ENCODE measurements around the gene FSCN2. TPM values are rescaled to one million over a fixed set of nuclear protein-coding genes. Genes with fewer than 3 reads are reported as not detected.

Gene FSCN2
- total RNA-seq, 6 experiments from 2014 or later = 0.71 to 1.4 (median 0.99) TPM

GRCh38 chr17:81549031-81549557, 20.9 kb downstream of the FSCN2 start:
- Mint-ChIP-seq H3K27me3 (ENCODE audit: insufficient read depth) (peaks cover 8% of the 10 kb centered on the region), H3K9me3 (no peaks in the 10 kb centered on the region), H3K4me3 (no peak overlapping the region), H3K27ac (no peak overlapping the region), H3K4me1 (ENCODE audit: low read depth) (peaks cover 28% of the 10 kb centered on the region), H3K36me3 (ENCODE audit: low read depth) (peaks cover 18% of the 10 kb centered on the region)
- no peak for DNase-seq
- TF ChIP-seq CTCF (IDR thresholded peaks at IDR 0.05) = no peak

GRCh38 chr17:81549826-81550225, 21.6 kb downstream of the FSCN2 start:
- no peak for DNase-seq
- H3K9me3 Mint-ChIP-seq = no peaks in the 10 kb centered on the region
- H3K36me3 Mint-ChIP-seq (ENCODE audit: low read depth) = peaks cover 18% of the 10 kb centered on the region
- peaks cover 33% of the 10 kb centered on the region for H3K4me1 Mint-ChIP-seq (ENCODE audit: low read depth)
- H3K27me3 Mint-ChIP-seq (ENCODE audit: insufficient read depth) = peaks cover 8% of the 10 kb centered on the region
- H3K4me3 Mint-ChIP-seq = no peak overlapping the region; the same call in 1 of the 2 replicates
- H3K27ac Mint-ChIP-seq = no peak overlapping the region
- TF ChIP-seq CTCF (IDR thresholded peaks at IDR 0.05) = no peak

- no peak for TF ChIP-seq CTCF (IDR thresholded peaks at IDR 0.05)
- H3K4me1 Mint-ChIP-seq (ENCODE audit: low read depth) = peaks cover 33% of the 10 kb centered on the region
- peaks cover 8% of the 10 kb centered on the region for H3K27me3 Mint-ChIP-seq (ENCODE audit: insufficient read depth)
- DNase-seq = no peak
- H3K27ac Mint-ChIP-seq = no peak overlapping the region
- H3K4me3 Mint-ChIP-seq = no peak overlapping the region; the same call in 1 of the 2 replicates
- no peaks in the 10 kb centered on the region for H3K9me3 Mint-ChIP-seq
- H3K36me3 Mint-ChIP-seq (ENCODE audit: low read depth) = peaks cover 18% of the 10 kb centered on the region
Observed at GRCh38 chr17:81550285-81550684, 22.1 kb downstream of the FSCN2 start.

GRCh38 chr17:81550830-81551457, 22.8 kb downstream of the FSCN2 start:
- Mint-ChIP-seq H3K27me3 (ENCODE audit: insufficient read depth) (peaks cover 8% of the 10 kb centered on the region), H3K4me3 (peak overlapping the region; percentile 95), H3K9me3 (no peaks in the 10 kb centered on the region), H3K4me1 (ENCODE audit: low read depth) (peaks cover 37% of the 10 kb centered on the region), H3K36me3 (ENCODE audit: low read depth) (peaks cover 19% of the 10 kb centered on the region), H3K27ac (peak overlapping the region; percentile 68)
- DNase-seq = no peak
- TF ChIP-seq CTCF (IDR thresholded peaks at IDR 0.05) = no peak

GRCh38 chr17:81551458-81552243, 23.5 kb downstream of the FSCN2 start:
- Mint-ChIP-seq H3K27ac (peak overlapping the region; percentile 68), H3K27me3 (ENCODE audit: insufficient read depth) (peaks cover 8% of the 10 kb centered on the region), H3K36me3 (ENCODE audit: low read depth) (peaks cover 26% of the 10 kb centered on the region)

More at GRCh38 chr17:81551458-81552243, 23.5 kb downstream of the FSCN2 start:
- DNase-seq = peak; percentile 35
- Mint-ChIP-seq H3K4me3 (peak overlapping the region; percentile 95), H3K9me3 (no peaks in the 10 kb centered on the region), H3K4me1 (ENCODE audit: low read depth) (peaks cover 44% of the 10 kb centered on the region)
- TF ChIP-seq CTCF (IDR thresholded peaks at IDR 0.05) = no peak
